ENCODE data around the gene TCF7L1.

TCF7L1 gene

GRCh38 chr2:85170938-85171475 lies 37.8 kb downstream of the TCF7L1 start:
- no peak for DNase-seq (ENCODE audit: low spot score)
- TF ChIP-seq, protein P1, sequence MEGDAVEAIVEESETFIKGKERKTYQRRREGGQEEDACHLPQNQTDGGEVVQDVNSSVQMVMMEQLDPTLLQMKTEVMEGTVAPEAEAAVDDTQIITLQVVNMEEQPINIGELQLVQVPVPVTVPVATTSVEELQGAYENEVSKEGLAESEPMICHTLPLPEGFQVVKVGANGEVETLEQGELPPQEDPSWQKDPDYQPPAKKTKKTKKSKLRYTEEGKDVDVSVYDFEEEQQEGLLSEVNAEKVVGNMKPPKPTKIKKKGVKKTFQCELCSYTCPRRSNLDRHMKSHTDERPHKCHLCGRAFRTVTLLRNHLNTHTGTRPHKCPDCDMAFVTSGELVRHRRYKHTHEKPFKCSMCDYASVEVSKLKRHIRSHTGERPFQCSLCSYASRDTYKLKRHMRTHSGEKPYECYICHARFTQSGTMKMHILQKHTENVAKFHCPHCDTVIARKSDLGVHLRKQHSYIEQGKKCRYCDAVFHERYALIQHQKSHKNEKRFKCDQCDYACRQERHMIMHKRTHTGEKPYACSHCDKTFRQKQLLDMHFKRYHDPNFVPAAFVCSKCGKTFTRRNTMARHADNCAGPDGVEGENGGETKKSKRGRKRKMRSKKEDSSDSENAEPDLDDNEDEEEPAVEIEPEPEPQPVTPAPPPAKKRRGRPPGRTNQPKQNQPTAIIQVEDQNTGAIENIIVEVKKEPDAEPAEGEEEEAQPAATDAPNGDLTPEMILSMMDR (IDR thresholded peaks at IDR 0.05; ENCODE audit: extremely low read depth, missing control alignments) = no peak

- no peak for DNase-seq (ENCODE audit: low spot score)
- TF ChIP-seq, protein P1 (IDR thresholded peaks at IDR 0.05; ENCODE audit: extremely low read depth, missing control alignments) = no peak
These were observed 38.7 kb downstream of the TCF7L1 start for GRCh38 chr2:85171916-85172315.

DNA sequence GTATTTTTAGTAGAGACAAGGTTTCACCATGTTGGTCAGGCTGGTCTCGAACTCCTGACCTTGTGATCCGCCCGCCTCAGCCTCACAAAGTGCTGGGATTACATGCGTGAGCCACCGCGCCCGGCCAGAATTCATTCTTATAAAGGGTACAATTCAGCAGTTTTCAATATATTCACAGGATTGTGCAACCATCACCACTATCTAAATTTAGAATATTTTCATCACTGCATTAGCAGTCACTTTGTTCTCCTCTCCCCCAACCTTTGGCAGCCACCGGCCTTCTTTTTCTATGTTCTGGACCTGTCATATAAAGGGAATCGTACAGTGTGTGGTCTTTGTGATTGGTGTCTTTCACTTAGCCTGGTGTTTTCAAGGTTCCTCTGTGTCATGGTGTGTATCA lies 40.7 kb downstream of the TCF7L1 start:
- no peak for DNase-seq (ENCODE audit: low spot score)

DNA sequence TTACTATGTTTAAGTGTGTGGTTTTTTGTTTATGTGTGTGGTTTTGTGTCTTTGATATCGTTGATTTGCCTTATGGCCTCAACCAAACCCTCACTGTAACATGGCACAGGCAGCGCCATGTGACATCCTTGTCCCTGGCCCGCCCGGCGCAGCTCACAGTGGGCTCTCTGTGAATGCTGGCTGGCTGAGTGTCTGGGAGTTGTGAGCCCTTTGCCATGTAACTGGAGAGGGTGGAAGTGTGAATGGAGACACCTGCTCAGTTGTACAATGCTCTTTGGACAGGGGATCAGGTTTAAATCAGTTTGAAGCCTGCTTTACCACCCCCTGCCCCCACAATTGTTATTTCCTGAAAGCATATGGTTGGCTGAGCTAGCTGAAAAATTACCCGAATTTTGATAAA lies 41.8 kb downstream of the TCF7L1 start:
- no peak for DNase-seq (ENCODE audit: low spot score)
- TF ChIP-seq, protein P1 (IDR thresholded peaks at IDR 0.05; ENCODE audit: extremely low read depth, missing control alignments) = no peak

More for the DNA sequence above, 40.7 kb downstream of the TCF7L1 start:
- TF ChIP-seq, protein P1 (IDR thresholded peaks at IDR 0.05; ENCODE audit: extremely low read depth, missing control alignments) = no peak

GRCh38 chr2:85175369-85176299 lies 42.4 kb downstream of the TCF7L1 start:
- no peak for DNase-seq (ENCODE audit: low spot score)
- TF ChIP-seq, protein P1 (IDR thresholded peaks at IDR 0.05; ENCODE audit: extremely low read depth, missing control alignments) = no peak

DNA sequence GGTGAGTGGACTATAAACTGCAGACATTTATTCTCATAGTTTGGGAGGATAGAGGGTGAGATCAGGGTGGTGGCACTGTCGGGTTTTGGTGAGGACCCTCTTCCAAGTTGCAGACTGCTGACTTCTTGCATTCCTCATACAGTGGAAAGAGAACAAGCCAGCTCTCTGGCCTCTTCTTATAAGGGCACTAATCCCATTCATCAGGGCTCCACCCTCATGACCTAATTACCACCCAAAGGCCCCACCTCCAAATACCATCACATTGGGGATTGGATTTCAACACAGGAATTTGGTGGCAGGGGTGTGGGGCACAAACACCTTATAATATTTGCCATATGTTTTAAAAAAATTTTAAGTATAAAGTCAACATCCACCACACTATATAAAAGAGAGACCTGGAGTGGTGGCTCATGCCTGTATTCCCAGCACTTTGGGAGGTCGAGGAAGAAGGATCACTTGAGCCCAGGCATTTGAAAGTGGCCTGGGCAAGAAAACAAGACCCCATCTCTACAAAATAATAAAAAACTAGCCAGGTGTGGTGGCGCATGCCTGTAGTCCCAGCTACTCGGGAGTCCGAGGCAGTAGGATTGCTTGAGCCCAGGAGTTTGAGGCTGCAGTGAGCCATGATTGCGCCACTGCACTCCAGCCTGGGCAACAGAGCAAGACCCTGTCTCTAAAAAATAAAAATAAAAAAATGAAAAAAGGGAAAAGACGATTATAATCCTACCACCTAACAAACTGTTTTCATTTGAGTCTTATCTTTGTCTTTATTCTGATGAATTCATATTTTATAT lies 44.0 kb downstream of the TCF7L1 start:
- TF ChIP-seq, protein P1 (IDR thresholded peaks at IDR 0.05; ENCODE audit: extremely low read depth, missing control alignments) = no peak
- DNase-seq (ENCODE audit: low spot score) = no peak
